Pancreas (tissue), 10 donors: ENCODE measurements around the gene TMCC2. TPM values are rescaled to one million over a fixed set of nuclear protein-coding genes. Genes with fewer than 3 reads are reported as not detected.
A peak's percentile ranks its signal among the peaks of the same experiment; 100 is the strongest.

ENCODE experiments used
- ATAC-seq, 4 donors: fragments of 200-7000 bp; cut with Tn5 transposase; one replicate each; pipeline versions ENCODE4 v1.8.0 to v1.9.1; 2020; ENCODE audit warnings: mild to moderate bottlenecking in 4 of 4, moderate library complexity in 4 of 4
- DNase-seq, 6 donors: peaks; one replicate each; pipeline ENCODE4 v3.0.0-alpha.2; 2020
- FAIRE-seq: peaks from 2 replicates; lab custom pipeline; 2012; peaks lifted over from hg19 to GRCh38; lab: Jason Lieb, UNC
- H3K27ac ChIP-seq, 4 donors: fragments of 200-600 bp; sonication (generic); 1 replicate in 3 of 4; 2 replicates in 1 of 4; pipeline versions ENCODE4 v1.5.0 to v1.8.0; 2020
- H3K27me3 ChIP-seq, 4 donors: fragments of 200-600 bp; one replicate each; pipeline ENCODE4 v1.8.0; 2021
- H3K36me3 ChIP-seq, 3 donors: fragments of 200-600 bp; sonication (generic) in 1 of 3; one replicate each; pipeline versions ENCODE4 v1.5.0 to v1.8.0; 2020 to 2021
- H3K4me1 ChIP-seq, 3 donors: fragments of 200-600 bp; one replicate each; pipeline ENCODE4 v1.8.0; 2021
- H3K4me3 ChIP-seq, 4 donors: fragments of 200-600 bp; sonication (generic) in 2 of 4; one replicate each; pipeline versions ENCODE4 v1.5.0 to v1.8.0; 2020 to 2021
- H3K9me3 ChIP-seq, 4 donors: fragments of 200-600 bp; one replicate each; pipeline ENCODE4 v1.8.0; 2021
- WGBS, 2 donors: extraction: QIAGEN DNeasy Blood & Tissue Kit; methylation state at CpG; one replicate each; pipeline ENCODE4 v1.1.7; 2013; 5-methylcytosine and 5-hydroxymethylcytosine counted together
- intact Hi-C, 3 donors: fragments of 100-400 bp; cut with DNase I; formaldehyde crosslinking; loops; one replicate each; pipeline versions ENCODE4 v1.11.1 to v1.14.2; 2022
- polyA plus RNA-seq, 2 donors: library from polyadenylated mRNA; stranded (reverse); fragments of 200-250 nt; gene quantifications; one replicate each; pipeline ENCODE4 v1.2.3, GENCODE V29; 2013
- total RNA-seq, 6 donors: library from RNA; stranded (reverse); fragmentation: NEBNext Ultra II Directional in 4 of 6; extraction: Animal tissue kit (Norgen Biotek cat#: 25700) in 4 of 6; gene quantifications; one replicate each; pipeline versions ENCODE4 v1.2.1 to v1.2.4, GENCODE V29; 2021 to 2023
- TF ChIP-seq, protein P1 (sequence below), 4 donors: fragments of 200-600 bp; sonication (generic) in 3 of 4; IDR thresholded peaks; one replicate each; pipeline versions ENCODE4 v1.5.0 to v1.8.0; 2021; ENCODE audit warnings: antibody characterized with exemption in 4 of 4
- donor health status: healthy with polysubstance abuse.
- donor health status: DM: no; HTN: no; CAD: no; lungs with moderate emphysema.
- donor health status: DM: no; HTN: no; CAD: no.
- donor health status: control.
- donor health status: control.
- donor health status: Bipolar disorder and iron deficiency.
- donor health status: DM: yes; HTN: yes; CAD: no.
- donor health status: DM: no; HTN: no; CAD: no.
- donor health status: DM: no; HTN: no; CAD: no.
- donor health status: DM: yes; HTN: yes; CAD: no.

Gene TMCC2
- total and polyA plus RNA-seq, 8 donors, result 0.55 to 4.3 (median 1.2) TPM

DNA sequence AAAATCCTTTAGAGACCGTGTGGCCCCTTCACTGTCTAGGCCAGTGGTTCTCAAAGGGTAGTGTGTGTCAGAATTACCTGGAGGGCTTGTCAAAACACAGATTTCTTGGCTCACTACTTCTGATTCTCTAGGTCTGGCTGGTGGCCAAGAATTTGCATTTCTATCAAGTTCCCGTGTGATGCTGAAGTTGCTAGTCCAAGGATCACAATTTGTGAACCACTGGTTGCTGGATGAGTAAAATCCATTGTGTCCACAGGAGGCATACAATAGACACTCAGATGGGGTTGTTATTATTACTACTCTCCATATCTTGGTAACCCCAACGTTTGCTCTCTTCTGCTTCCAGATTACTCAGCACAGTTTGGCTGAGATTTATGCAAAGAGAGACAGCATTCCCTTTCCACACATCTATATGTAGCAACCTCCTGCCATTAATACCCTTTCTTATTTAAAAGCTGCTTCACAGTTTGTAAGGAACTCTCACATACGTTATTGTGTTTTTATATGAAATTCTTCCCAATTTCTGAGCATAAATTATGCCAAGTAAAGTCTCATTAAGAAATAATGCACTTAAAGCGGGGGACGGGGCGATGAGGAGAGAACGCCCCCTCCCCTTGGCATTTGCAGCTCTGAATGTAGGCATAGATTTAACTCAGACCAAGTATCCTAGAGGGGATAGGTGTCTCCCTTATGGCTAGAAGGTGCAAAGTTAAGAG, 720 bp upstream of the TMCC2 start:
- no peaks in the 10 kb centered on the region for H3K9me3 ChIP-seq
- H3K36me3 ChIP-seq, result no peaks in the 10 kb centered on the region
- H3K27me3 ChIP-seq, result no peaks in the 10 kb centered on the region
- no peak overlapping the region for H3K27ac ChIP-seq
- H3K4me1 ChIP-seq, result peaks cover 0 to 10% (median 3%) of the 10 kb centered on the region in 3 donors
- peak overlapping the region; percentile 28 to 59 (median 45) for H3K4me3 ChIP-seq
- 11 to 16% methylated on average over 8 of the region's 8 CpGs for WGBS, 2 donors
- TF ChIP-seq, protein P1, sequence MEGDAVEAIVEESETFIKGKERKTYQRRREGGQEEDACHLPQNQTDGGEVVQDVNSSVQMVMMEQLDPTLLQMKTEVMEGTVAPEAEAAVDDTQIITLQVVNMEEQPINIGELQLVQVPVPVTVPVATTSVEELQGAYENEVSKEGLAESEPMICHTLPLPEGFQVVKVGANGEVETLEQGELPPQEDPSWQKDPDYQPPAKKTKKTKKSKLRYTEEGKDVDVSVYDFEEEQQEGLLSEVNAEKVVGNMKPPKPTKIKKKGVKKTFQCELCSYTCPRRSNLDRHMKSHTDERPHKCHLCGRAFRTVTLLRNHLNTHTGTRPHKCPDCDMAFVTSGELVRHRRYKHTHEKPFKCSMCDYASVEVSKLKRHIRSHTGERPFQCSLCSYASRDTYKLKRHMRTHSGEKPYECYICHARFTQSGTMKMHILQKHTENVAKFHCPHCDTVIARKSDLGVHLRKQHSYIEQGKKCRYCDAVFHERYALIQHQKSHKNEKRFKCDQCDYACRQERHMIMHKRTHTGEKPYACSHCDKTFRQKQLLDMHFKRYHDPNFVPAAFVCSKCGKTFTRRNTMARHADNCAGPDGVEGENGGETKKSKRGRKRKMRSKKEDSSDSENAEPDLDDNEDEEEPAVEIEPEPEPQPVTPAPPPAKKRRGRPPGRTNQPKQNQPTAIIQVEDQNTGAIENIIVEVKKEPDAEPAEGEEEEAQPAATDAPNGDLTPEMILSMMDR (IDR thresholded peaks at IDR 0.05), result no peak
- peak in 1 of 4 donors; percentile 5 for ATAC-seq
- no peak for FAIRE-seq
- intact Hi-C loops, result no loop called here
- DNase-seq, result no peak

DNA sequence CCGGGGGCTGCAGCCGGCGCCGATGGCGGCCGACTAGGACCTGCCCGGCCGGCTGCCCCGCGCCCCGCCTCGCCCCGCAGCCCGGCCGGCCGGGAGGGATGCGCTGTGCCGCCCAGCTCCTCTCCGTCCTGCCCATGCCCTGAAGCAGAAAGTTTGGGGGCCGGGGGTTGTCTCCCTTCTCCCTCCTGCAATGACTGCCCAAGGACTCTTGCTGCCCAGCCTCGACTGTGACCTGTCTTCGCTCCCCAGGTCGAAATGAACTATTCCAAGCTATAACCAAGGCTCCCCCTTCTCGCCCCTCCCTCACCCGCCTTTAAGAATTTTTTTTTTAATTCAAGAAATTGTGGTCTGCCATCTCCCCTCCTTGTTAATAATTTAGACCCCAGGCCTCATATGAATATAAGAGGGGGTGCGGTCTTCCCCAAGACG, 361 bp downstream of the TMCC2 start:
- H3K9me3 ChIP-seq, result no peaks in the 10 kb centered on the region
- peak overlapping the region; percentile 26 to 59 (median 45) for H3K4me3 ChIP-seq
- no peaks in the 10 kb centered on the region for H3K27me3 ChIP-seq
- TF ChIP-seq, protein P1 (IDR thresholded peaks at IDR 0.05), result no peak
- intact Hi-C loops, result no loop called here
- DNase-seq (peak in 3 of 6 donors; percentile 9 to 63 (median 31)), FAIRE-seq (no peak), ATAC-seq (peak in 1 of 4 donors; percentile 2)
- peaks cover 0 to 10% (median 3%) of the 10 kb centered on the region in 3 donors for H3K4me1 ChIP-seq
- no peaks in the 10 kb centered on the region for H3K36me3 ChIP-seq
- 1% methylated on average over 18 to 27 of the region's 27 CpGs for WGBS, 2 donors
- H3K27ac ChIP-seq, result no peak overlapping the region

GRCh38 chr1:205229399-205229871, 1.7 kb downstream of the TMCC2 start:
- 0% methylated on average over 12 to 14 of the region's 15 CpGs for WGBS, 2 donors
- intact Hi-C loops, result no loop called here
- DNase-seq (peak in 4 of 6 donors; percentile 67 to 77 (median 74)), ATAC-seq (peak; percentile 78 to 90 (median 85)), FAIRE-seq (no peak)
- no peaks in the 10 kb centered on the region for H3K9me3 ChIP-seq
- TF ChIP-seq, protein P1 (IDR thresholded peaks at IDR 0.05), result no peak
- H3K36me3 ChIP-seq, result no peaks in the 10 kb centered on the region
- H3K27ac ChIP-seq, result peak overlapping the region in 3 of 4 donors; percentile 20 to 50 (median 22)
- H3K4me1 ChIP-seq, result peaks cover 0 to 10% (median 3%) of the 10 kb centered on the region in 3 donors
- no peaks in the 10 kb centered on the region for H3K27me3 ChIP-seq
- H3K4me3 ChIP-seq, result peak overlapping the region in 2 of 4 donors; percentile 51 to 59

GRCh38 chr1:205229916-205230700, 2.4 kb downstream of the TMCC2 start:
- no peaks in the 10 kb centered on the region for H3K9me3 ChIP-seq
- H3K4me1 ChIP-seq, result peaks cover 0 to 10% (median 3%) of the 10 kb centered on the region in 3 donors
- WGBS, 2 donors, result 35 to 36% methylated on average over 10 of the region's 10 CpGs
- TF ChIP-seq, protein P1 (IDR thresholded peaks at IDR 0.05), result no peak
- ATAC-seq (peak; percentile 4 to 21 (median 18)), FAIRE-seq (no peak), DNase-seq (no peak)
- H3K4me3 ChIP-seq, result peak overlapping the region in 2 of 4 donors; percentile 17 to 51
- intact Hi-C loops, result no loop called here
- H3K36me3 ChIP-seq, result no peaks in the 10 kb centered on the region
- no peaks in the 10 kb centered on the region for H3K27me3 ChIP-seq
- H3K27ac ChIP-seq, result peak overlapping the region in 3 of 4 donors; percentile 20 to 50 (median 22)
